ENCODE measurements around the gene CEP192. TPM values are rescaled to one million over a fixed set of nuclear protein-coding genes. Genes with fewer than 3 reads are reported as not detected.

Gene CEP192
- total and polyA plus RNA-seq, 2 of the 13 experiments (the other 11 are each of a cell fraction or from before 2014, with no cell fraction given), result 15.3 to 24.7 TPM

DNA sequence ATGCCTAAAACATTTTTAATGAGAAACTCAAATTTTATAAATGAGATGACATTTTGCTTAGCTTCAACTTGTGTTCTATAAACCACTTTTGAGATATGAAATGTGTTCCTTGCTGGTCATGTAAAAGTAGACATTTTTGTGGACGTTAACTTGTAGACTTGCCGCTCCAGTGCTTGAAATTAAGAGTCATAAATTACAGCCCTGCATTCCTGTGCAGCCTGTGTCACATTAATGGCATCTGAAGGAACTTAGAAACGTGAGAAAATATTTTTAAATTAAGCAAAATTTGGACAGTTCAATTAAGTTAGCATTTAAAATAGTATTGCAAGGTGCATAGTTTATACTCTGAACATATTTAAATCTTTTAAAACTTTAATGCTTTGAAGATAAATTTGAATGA, 129.1 kb downstream of the CEP192 start:
- Histone ChIP-seq H4K20me1 (ENCODE audit: insufficient read depth, low read length) (no peaks in the 10 kb centered on the region), H3K27me3 (ENCODE audit: control insufficient read depth in 1 of 2, insufficient read depth in 2 of 2, low read length in 2 of 2) (no peaks in the 10 kb centered on the region), H3K9me3 (ENCODE audit: low read length) (no peaks in the 10 kb centered on the region), H3K9ac (ENCODE audit: insufficient read depth, low read depth, low read length) (no peak overlapping the region), H3K79me2 (ENCODE audit: insufficient read depth, low read length) (no peaks in the 10 kb centered on the region), H3K4me3 (replicated peaks in 1 of 3; ENCODE audit: insufficient read depth in 1 of 3, low read depth in 2 of 3, low read length in 3 of 3) (no peak overlapping the region), H3K4me1 (ENCODE audit: insufficient read depth, low read length) (no peaks in the 10 kb centered on the region), H3K27ac (ENCODE audit: extremely low read length, insufficient read depth, low read length) (no peak overlapping the region), H3K4me2 (ENCODE audit: low read depth, low read length) (no peak overlapping the region), H3K36me3 (replicated peaks in 1 of 2; ENCODE audit: control insufficient read depth in 1 of 2, insufficient read depth in 2 of 2, low read length in 2 of 2) (peaks cover 5 to 29% of the 10 kb centered on the region in 2 experiments), H2AFZ (ENCODE audit: low read length) (no peak overlapping the region)
- no TSS peak for BruUV-seq (replicated peaks)
- TF ChIP-seq SNRNP70 (IDR thresholded peaks at IDR 0.05; ENCODE audit: low read depth, low read length), result no peak
- no peak for TF ChIP-seq ZNF431 (CRISPR knock-in tag; IDR thresholded peaks at IDR 0.05; ENCODE audit: borderline replicate concordance, low read depth)
- no peak for TF ChIP-seq STAG1 (CRISPR knock-in tag; IDR thresholded peaks at IDR 0.05)
- TF ChIP-seq, protein P1, sequence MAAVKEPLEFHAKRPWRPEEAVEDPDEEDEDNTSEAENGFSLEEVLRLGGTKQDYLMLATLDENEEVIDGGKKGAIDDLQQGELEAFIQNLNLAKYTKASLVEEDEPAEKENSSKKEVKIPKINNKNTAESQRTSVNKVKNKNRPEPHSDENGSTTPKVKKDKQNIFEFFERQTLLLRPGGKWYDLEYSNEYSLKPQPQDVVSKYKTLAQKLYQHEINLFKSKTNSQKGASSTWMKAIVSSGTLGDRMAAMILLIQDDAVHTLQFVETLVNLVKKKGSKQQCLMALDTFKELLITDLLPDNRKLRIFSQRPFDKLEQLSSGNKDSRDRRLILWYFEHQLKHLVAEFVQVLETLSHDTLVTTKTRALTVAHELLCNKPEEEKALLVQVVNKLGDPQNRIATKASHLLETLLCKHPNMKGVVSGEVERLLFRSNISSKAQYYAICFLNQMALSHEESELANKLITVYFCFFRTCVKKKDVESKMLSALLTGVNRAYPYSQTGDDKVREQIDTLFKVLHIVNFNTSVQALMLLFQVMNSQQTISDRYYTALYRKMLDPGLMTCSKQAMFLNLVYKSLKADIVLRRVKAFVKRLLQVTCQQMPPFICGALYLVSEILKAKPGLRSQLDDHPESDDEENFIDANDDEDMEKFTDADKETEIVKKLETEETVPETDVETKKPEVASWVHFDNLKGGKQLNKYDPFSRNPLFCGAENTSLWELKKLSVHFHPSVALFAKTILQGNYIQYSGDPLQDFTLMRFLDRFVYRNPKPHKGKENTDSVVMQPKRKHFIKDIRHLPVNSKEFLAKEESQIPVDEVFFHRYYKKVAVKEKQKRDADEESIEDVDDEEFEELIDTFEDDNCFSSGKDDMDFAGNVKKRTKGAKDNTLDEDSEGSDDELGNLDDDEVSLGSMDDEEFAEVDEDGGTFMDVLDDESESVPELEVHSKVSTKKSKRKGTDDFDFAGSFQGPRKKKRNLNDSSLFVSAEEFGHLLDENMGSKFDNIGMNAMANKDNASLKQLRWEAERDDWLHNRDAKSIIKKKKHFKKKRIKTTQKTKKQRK (IDR thresholded peaks at IDR 0.05; ENCODE audit: low read length), result no peak
- TF ChIP-seq, protein P2, sequence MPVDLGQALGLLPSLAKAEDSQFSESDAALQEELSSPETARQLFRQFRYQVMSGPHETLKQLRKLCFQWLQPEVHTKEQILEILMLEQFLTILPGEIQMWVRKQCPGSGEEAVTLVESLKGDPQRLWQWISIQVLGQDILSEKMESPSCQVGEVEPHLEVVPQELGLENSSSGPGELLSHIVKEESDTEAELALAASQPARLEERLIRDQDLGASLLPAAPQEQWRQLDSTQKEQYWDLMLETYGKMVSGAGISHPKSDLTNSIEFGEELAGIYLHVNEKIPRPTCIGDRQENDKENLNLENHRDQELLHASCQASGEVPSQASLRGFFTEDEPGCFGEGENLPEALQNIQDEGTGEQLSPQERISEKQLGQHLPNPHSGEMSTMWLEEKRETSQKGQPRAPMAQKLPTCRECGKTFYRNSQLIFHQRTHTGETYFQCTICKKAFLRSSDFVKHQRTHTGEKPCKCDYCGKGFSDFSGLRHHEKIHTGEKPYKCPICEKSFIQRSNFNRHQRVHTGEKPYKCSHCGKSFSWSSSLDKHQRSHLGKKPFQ (CRISPR knock-in tag; IDR thresholded peaks at IDR 0.05; ENCODE audit: insufficient replicate concordance), result no peak
- TF ChIP-seq KAT8 (CRISPR knock-in tag; IDR thresholded peaks at IDR 0.05), result no peak
- TF ChIP-seq CBFB (CRISPR knock-in tag; IDR thresholded peaks at IDR 0.05), result no peak
- TF ChIP-seq HOXA9 (CRISPR knock-in tag; IDR thresholded peaks at IDR 0.05; ENCODE audit: borderline replicate concordance), result no peak
- no peak for TF ChIP-seq MIXL1 (CRISPR knock-in tag; IDR thresholded peaks at IDR 0.05)
- TF ChIP-seq RFX1 (IDR thresholded peaks at IDR 0.05), result no peak
- TF ChIP-seq GATAD1 (CRISPR knock-in tag; IDR thresholded peaks at IDR 0.05), result no peak
- TF ChIP-seq MXI1 (IDR thresholded peaks at IDR 0.05; ENCODE audit: borderline replicate concordance, low read depth, low read length), result no peak
- no peak for TF ChIP-seq ZFP36L1 (CRISPR knock-in tag; IDR thresholded peaks at IDR 0.05)
- TF ChIP-seq NAIF1 (CRISPR knock-in tag; IDR thresholded peaks at IDR 0.05; ENCODE audit: borderline replicate concordance), result no peak
- TF ChIP-seq, protein P3, sequence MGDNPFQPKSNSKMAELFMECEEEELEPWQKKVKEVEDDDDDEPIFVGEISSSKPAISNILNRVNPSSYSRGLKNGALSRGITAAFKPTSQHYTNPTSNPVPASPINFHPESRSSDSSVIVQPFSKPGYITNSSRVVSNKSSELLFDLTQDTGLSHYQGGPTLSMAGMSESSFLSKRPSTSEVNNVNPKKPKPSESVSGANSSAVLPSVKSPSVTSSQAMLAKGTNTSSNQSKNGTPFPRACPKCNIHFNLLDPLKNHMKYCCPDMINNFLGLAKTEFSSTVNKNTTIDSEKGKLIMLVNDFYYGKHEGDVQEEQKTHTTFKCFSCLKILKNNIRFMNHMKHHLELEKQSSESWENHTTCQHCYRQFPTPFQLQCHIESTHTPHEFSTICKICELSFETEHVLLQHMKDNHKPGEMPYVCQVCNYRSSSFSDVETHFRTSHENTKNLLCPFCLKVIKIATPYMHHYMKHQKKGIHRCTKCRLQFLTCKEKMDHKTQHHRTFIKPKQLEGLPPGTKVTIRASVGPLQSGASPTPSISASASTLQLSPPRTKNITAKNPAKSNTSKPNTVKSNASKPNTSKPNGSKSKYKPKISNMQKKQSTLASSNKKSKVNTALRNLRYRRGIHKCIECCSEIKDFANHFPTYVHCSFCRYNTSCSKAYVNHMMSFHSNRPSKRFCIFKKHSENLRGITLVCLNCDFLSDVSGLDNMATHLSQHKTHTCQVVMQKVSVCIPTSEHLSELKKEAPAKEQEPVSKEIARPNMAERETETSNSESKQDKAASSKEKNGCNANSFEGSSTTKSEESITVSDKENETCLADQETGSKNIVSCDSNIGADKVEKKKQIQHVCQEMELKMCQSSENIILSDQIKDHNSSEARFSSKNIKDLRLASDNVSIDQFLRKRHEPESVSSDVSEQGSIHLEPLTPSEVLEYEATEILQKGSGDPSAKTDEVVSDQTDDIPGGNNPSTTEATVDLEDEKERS (CRISPR knock-in tag; IDR thresholded peaks at IDR 0.05), result no peak
- TF ChIP-seq DPF2 (CRISPR knock-in tag; IDR thresholded peaks at IDR 0.05; ENCODE audit: borderline replicate concordance, low read depth), result no peak
- no peak for TF ChIP-seq SSRP1 (CRISPR knock-in tag; IDR thresholded peaks at IDR 0.05)
- no peak for TF ChIP-seq SAP130 (CRISPR knock-in tag; IDR thresholded peaks at IDR 0.05; ENCODE audit: low read depth)
- TF ChIP-seq CCDC6 (CRISPR knock-in tag; IDR thresholded peaks at IDR 0.05), result no peak
- TF ChIP-seq FLYWCH1 (CRISPR knock-in tag; IDR thresholded peaks at IDR 0.05), result no peak
- POLR2A ChIA-PET, result no interaction called here
- intact Hi-C loops (cut with micrococcal nuclease; ENCODE audit: unreplicated experiment) (no loop called here), in situ Hi-C loops (cut with HindIII; ENCODE audit: extremely low pct_ligation_motif_present, low pct_unique_long_range_greater_than_20kb) (no loop called here)
- 93% methylated on average over 3 of the region's 3 CpGs for WGBS (ENCODE audit: low lambda C conversion rate)
- ATAC-seq (no peak), DNase-seq (ENCODE audit: low spot score) (no peak), FAIRE-seq (no peak)
- CTCF ChIA-PET (ENCODE audit: low intra/inter-chr PET ratio, low total read pairs), result no interaction called here

Data from HepG2 (cell line).